ENCODE results near the gene IFT80.

DNA sequence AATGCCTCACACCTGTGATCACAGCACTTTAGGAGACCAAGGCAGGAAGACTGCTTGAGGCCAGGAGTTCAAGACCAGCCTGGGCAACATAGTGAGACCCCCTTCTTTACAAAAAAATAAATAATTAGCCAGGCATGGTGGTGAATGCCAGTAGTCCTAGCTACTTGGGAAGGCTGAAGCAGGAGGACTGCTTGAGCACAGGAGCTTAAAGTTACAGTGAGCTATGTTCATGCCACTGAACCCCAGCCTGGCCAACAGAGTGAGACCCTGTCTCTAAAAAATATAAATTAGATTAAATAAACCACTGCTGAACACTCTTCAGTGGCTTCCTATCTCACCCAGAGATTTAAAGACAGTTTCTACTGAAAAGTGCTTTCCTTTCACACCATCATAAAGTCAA is 6.2 kb downstream of the IFT80 start:
- TF ChIP-seq, protein P1, sequence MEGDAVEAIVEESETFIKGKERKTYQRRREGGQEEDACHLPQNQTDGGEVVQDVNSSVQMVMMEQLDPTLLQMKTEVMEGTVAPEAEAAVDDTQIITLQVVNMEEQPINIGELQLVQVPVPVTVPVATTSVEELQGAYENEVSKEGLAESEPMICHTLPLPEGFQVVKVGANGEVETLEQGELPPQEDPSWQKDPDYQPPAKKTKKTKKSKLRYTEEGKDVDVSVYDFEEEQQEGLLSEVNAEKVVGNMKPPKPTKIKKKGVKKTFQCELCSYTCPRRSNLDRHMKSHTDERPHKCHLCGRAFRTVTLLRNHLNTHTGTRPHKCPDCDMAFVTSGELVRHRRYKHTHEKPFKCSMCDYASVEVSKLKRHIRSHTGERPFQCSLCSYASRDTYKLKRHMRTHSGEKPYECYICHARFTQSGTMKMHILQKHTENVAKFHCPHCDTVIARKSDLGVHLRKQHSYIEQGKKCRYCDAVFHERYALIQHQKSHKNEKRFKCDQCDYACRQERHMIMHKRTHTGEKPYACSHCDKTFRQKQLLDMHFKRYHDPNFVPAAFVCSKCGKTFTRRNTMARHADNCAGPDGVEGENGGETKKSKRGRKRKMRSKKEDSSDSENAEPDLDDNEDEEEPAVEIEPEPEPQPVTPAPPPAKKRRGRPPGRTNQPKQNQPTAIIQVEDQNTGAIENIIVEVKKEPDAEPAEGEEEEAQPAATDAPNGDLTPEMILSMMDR (IDR thresholded peaks at IDR 0.05 in 2 of 3, conservative IDR thresholded peaks at IDR 0.05 in 1 of 3; ENCODE audit: borderline replicate concordance in 1 of 3, insufficient read depth in 1 of 3, low read depth in 2 of 3, low read length in 2 of 3) = no peak
- TF ChIP-seq SP1 (IDR thresholded peaks at IDR 0.05; ENCODE audit: low read depth) (no peak), YY1 (IDR thresholded peaks at IDR 0.05; ENCODE audit: extremely low read depth, insufficient replicate concordance, low read depth, low read length) (no peak)

Measured in HCT116 (cell line).